Uterus (tissue), 4 donors: ENCODE measurements around the gene STPG2. TPM values are rescaled to one million over a fixed set of nuclear protein-coding genes. Genes with fewer than 3 reads are reported as not detected.

ENCODE experiments used
- DNase-seq, 2 donors: peaks; one replicate each; pipeline ENCODE4 v3.0.0-alpha.2; 2019 to 2020
- H3K27ac ChIP-seq, 2 donors: fragments of 200-600 bp; sonication (generic); 1 replicate in 1 of 2; 2 replicates in 1 of 2; pipeline ENCODE4 v1.5.1; 2016 to 2018
- H3K27me3 ChIP-seq, 2 donors: fragments of 200-600 bp; sonication (generic); one replicate each; pipeline ENCODE4 v1.5.1; 2018 to 2019; ENCODE audit warnings: control low read depth in 1 of 2
- H3K36me3 ChIP-seq, 2 donors: fragments of 200-600 bp; sonication (generic); one replicate each; pipeline ENCODE4 v1.5.1; 2019; ENCODE audit warnings: control low read depth in 1 of 2
- H3K4me1 ChIP-seq, 2 donors: fragments of 200-600 bp; sonication (generic); one replicate each; pipeline ENCODE4 v1.5.1; 2018 to 2019; ENCODE audit warnings: control low read depth in 1 of 2
- H3K4me3 ChIP-seq, 2 donors: fragments of 200-600 bp; sonication (generic); 1 replicate in 1 of 2; 2 replicates in 1 of 2; pipeline ENCODE4 v1.5.1; 2018 to 2019; ENCODE audit warnings: mild to moderate bottlenecking in 1 of 2
- H3K9me3 ChIP-seq, 2 donors: fragments of 200-600 bp; sonication (generic); one replicate each; pipeline ENCODE4 v1.5.1; 2019; ENCODE audit warnings: control low read depth in 1 of 2
- POLR2A ChIP-seq, 2 donors: fragments of 450-650 bp; IDR thresholded peaks; one replicate each; pipeline ENCODE4 v1.6.1; 2016; ENCODE audit warnings: antibody characterized with exemption in 2 of 2, mild to moderate bottlenecking in 1 of 2, moderate library complexity in 1 of 2
- intact Hi-C: fragments of 100-400 bp; cut with DNase I; formaldehyde crosslinking; loops from one replicate; pipeline ENCODE4 v1.15.1; 2023; ENCODE audit warnings: low total_unique reads
- total RNA-seq, 4 donors: library from RNA; depleted of rRNA in 3 of 4; stranded (reverse); fragments of >200 nt in 3 of 4; gene quantifications; one replicate each; pipeline versions ENCODE4 v1.1.0 to v1.2.4, GENCODE V29; 2014 to 2023
- TF ChIP-seq, protein P1 (sequence below), 4 experiments: fragments of 200-600 bp in 2 of 4; fragments of 450-650 bp in 2 of 4; sonication (generic) in 2 of 4; IDR thresholded peaks; one replicate each; pipeline ENCODE4 v1.5.1; 2016 to 2019; ENCODE audit warnings: antibody characterized with exemption in 4 of 4, mild to moderate bottlenecking in 2 of 4, moderate library complexity in 1 of 4
- donor health status: DM: yes; HTN: yes; CAD: no.

STPG2 gene
- total RNA-seq, 4 donors from 2014 or later, result 0.26 to 1.0 (median 0.61) TPM; not detected in 1

DNA sequence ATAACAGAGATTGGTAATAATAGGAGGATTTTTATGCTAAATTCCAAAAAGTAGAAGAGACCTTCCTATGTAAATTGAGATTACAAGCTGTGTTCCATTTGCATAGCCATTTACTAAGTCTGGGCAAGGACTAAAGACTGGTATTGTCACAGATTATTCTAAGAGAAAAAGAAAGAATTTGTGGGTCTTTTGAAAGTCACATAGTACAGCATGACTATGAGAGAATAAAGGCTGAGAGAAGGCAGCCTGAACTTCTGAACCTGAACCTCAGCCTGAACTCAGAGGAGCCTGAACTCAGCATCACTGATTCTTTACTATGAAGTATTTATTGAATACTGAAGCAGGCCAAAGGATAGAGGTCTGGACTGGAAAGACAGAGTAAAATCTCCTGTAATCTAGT, 297.5 kb downstream of the STPG2 start:
- Histone ChIP-seq H3K36me3 (no peaks in the 10 kb centered on the region), H3K4me1 (no peaks in the 10 kb centered on the region), H3K27me3 (no peaks in the 10 kb centered on the region), H3K27ac (no peak overlapping the region), H3K9me3 (no peaks in the 10 kb centered on the region), H3K4me3 (no peak overlapping the region)
- TF ChIP-seq, protein P1, sequence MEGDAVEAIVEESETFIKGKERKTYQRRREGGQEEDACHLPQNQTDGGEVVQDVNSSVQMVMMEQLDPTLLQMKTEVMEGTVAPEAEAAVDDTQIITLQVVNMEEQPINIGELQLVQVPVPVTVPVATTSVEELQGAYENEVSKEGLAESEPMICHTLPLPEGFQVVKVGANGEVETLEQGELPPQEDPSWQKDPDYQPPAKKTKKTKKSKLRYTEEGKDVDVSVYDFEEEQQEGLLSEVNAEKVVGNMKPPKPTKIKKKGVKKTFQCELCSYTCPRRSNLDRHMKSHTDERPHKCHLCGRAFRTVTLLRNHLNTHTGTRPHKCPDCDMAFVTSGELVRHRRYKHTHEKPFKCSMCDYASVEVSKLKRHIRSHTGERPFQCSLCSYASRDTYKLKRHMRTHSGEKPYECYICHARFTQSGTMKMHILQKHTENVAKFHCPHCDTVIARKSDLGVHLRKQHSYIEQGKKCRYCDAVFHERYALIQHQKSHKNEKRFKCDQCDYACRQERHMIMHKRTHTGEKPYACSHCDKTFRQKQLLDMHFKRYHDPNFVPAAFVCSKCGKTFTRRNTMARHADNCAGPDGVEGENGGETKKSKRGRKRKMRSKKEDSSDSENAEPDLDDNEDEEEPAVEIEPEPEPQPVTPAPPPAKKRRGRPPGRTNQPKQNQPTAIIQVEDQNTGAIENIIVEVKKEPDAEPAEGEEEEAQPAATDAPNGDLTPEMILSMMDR (IDR thresholded peaks at IDR 0.05), result no peak
- no peak for TF ChIP-seq POLR2A (IDR thresholded peaks at IDR 0.05)
- no peak for DNase-seq
- intact Hi-C loops, result no loop called here

DNA sequence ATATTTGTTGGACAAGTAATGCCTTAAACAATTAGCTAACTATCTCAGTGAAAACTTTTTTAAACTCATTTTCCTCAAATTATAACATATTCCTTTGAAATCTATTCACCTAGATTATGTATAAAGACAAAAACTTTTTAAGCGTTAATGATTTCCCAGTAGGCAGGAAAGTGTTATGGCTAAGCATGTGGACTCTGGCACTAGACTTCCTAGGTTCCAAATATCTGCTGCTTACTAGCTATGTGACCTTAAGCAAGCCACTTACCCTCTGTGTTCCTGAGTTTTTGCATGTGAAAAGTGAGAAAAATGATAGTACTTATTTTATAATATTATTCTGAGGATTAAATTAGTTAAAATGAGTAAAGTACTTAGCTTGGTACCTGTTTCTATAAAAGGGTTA, 301.8 kb downstream of the STPG2 start:
- no peaks in the 10 kb centered on the region for H3K36me3 ChIP-seq
- no peak overlapping the region for H3K27ac ChIP-seq
- no peaks in the 10 kb centered on the region for H3K27me3 ChIP-seq
- TF ChIP-seq, protein P1 (IDR thresholded peaks at IDR 0.05), result no peak
- no peak for TF ChIP-seq POLR2A (IDR thresholded peaks at IDR 0.05)
- H3K4me1 ChIP-seq, result no peaks in the 10 kb centered on the region
- no peak overlapping the region for H3K4me3 ChIP-seq
- intact Hi-C loops, result no loop called here
- DNase-seq, result no peak
- no peaks in the 10 kb centered on the region for H3K9me3 ChIP-seq

GRCh38 chr4:97836662-97837061, 306.6 kb downstream of the STPG2 start:
- Histone ChIP-seq H3K9me3 (no peaks in the 10 kb centered on the region), H3K4me3 (no peak overlapping the region), H3K4me1 (no peaks in the 10 kb centered on the region), H3K27me3 (no peaks in the 10 kb centered on the region), H3K36me3 (no peaks in the 10 kb centered on the region), H3K27ac (no peak overlapping the region)
- DNase-seq, result no peak
- no peak for TF ChIP-seq POLR2A (IDR thresholded peaks at IDR 0.05)
- TF ChIP-seq, protein P1 (IDR thresholded peaks at IDR 0.05), result no peak
- intact Hi-C loops, result no loop called here

GRCh38 chr4:97828646-97829045, 314.6 kb downstream of the STPG2 start:
- H3K4me3 ChIP-seq, result no peak overlapping the region
- H3K4me1 ChIP-seq, result no peaks in the 10 kb centered on the region
- H3K27ac ChIP-seq, result no peak overlapping the region
- intact Hi-C loops, result no loop called here
- no peak for DNase-seq
- no peaks in the 10 kb centered on the region for H3K9me3 ChIP-seq
- no peaks in the 10 kb centered on the region for H3K36me3 ChIP-seq
- H3K27me3 ChIP-seq, result no peaks in the 10 kb centered on the region
- no peak for TF ChIP-seq POLR2A (IDR thresholded peaks at IDR 0.05)
- TF ChIP-seq, protein P1 (IDR thresholded peaks at IDR 0.05), result no peak

- intact Hi-C loops, result no loop called here
- DNase-seq, result no peak
- Histone ChIP-seq H3K4me3 (no peak overlapping the region), H3K27ac (no peak overlapping the region), H3K9me3 (no peaks in the 10 kb centered on the region), H3K36me3 (no peaks in the 10 kb centered on the region), H3K4me1 (no peaks in the 10 kb centered on the region), H3K27me3 (no peaks in the 10 kb centered on the region)
- TF ChIP-seq, protein P1 (IDR thresholded peaks at IDR 0.05), result no peak
- no peak for TF ChIP-seq POLR2A (IDR thresholded peaks at IDR 0.05)
Measured at GRCh38 chr4:97819294-97819693, 324.0 kb downstream of the STPG2 start.
